Naive B cell (primary cell): ENCODE data around the gene COLQ. TPM values are rescaled to one million over a fixed set of nuclear protein-coding genes. Genes with fewer than 3 reads are reported as not detected.
A peak's percentile ranks its signal among the peaks of the same experiment; 100 is the strongest.

Source experiments
- ATAC-seq, 2 donors: fragments of 150-1000 bp; cut with Tn5 transposase; 2 replicates each; pipeline ENCODE4 v1.10.0; 2021; ENCODE audit warnings: low read depth in 2 of 2, mild to moderate bottlenecking in 2 of 2, moderate library complexity in 2 of 2
- DNase-seq: peaks from one replicate; pipeline ENCODE4 v3.0.0; 2022
- H3K27ac Mint-ChIP-seq, 6 donors: one replicate each; pipeline ENCODE4 v1.8.0; 2020 to 2022; ENCODE audit warnings: mild to moderate bottlenecking in 6 of 6, mixed read lengths in 6 of 6, moderate library complexity in 5 of 6, inconsistent platforms in 2 of 6
- H3K27me3 Mint-ChIP-seq, 3 donors: one replicate each; pipeline ENCODE4 v1.8.0; 2021 to 2022; ENCODE audit warnings: mixed read lengths in 3 of 3, mild to moderate bottlenecking in 1 of 3
- H3K36me3 Mint-ChIP-seq, 2 donors: one replicate each; pipeline ENCODE4 v1.8.0; 2020 to 2022; ENCODE audit warnings: mixed read lengths in 2 of 2, inconsistent platforms in 1 of 2, mild to moderate bottlenecking in 1 of 2
- H3K4me1 Mint-ChIP-seq, 3 donors: one replicate each; pipeline ENCODE4 v1.8.0; 2020 to 2022; ENCODE audit warnings: mixed read lengths in 3 of 3, inconsistent platforms in 1 of 3, mild to moderate bottlenecking in 1 of 3, moderate library complexity in 1 of 3
- H3K4me3 Mint-ChIP-seq, 8 donors: one replicate each; pipeline ENCODE4 v1.8.0; 2020 to 2022; ENCODE audit warnings: mild to moderate bottlenecking in 8 of 8, mixed read lengths in 8 of 8, moderate library complexity in 8 of 8, inconsistent platforms in 2 of 8
- H3K9me3 Mint-ChIP-seq, 7 donors: one replicate each; pipeline ENCODE4 v1.8.0; 2020 to 2022; ENCODE audit warnings: mixed read lengths in 7 of 7, mild to moderate bottlenecking in 5 of 7, inconsistent platforms in 2 of 7, moderate library complexity in 1 of 7
- polyA plus RNA-seq, 6 donors: library from polyadenylated mRNA; unstranded; fragments of 300-500 nt; fragmentation: Illumina TruSeq; gene quantifications; one replicate each; pipeline ENCODE4 v1.2.3, GENCODE V29; 2021; ENCODE audit warnings: low read depth in 6 of 6

The COLQ gene
- polyA plus RNA-seq, 6 donors from 2014 or later: 0.17 to 0.45 TPM; not detected in 4

DNA sequence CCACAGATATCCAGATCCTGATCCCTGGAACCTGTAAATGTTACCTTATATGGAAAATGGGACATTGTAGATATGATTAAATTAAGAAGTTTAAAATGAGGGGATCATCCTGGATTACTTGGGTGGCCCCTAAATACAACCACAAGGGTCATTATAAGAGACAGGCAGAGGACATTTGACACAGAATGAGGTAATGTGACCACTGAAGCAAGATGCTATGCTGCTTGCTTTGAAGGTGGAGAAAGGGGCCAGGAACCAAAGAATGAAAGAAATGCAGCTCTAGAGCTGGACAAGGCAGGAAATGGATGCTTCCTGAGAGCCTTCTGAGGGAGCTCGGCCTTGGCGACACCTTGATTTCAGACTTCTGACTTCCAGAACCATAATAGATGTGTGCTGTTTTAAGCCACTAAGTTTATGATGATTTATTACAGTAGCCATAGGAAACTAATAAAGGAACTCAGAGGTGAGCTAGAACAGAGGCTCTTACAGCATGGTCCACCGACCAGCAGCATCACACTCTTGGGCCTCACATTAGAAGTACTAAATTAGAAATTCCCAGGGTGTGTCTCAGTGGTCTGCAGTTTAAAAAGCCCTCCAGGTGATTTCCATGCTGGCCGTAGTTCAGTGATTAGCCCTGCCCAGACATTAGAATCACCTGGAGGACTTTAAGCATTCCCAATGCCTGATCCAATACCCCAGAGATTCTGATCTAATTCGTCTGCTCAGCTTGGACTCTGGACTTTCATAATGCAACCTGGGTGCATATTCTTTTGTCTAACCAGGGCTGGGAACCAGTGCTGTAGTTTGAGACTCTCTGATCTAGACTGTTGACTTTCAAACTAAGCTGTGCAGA, 7.5 kb downstream of the COLQ start:
- Mint-ChIP-seq H3K9me3 (no peaks in the 10 kb centered on the region), H3K4me3 (no peak overlapping the region), H3K27ac (peak overlapping the region in 2 of 6 donors; percentile 5 to 60)

DNA sequence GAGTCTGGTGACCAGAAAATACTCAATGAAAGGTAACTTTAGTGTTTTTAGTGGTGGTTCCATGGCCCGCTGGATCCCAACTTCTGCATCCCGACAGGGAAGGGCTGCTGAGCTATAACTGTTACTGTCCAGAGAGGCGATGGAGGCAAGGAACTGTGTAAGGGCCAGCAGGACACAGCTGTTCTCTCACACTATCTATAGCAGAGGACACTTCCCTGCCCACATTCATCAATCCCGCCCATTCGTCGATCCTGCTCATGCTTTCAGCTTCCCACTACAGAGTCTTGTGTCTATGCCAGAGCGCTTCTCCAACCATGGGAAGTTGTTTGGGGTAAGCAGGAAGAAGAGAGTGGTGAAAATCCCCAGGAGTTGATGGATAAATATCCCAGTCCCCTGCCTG, 8.4 kb downstream of the COLQ start:
- no peaks in the 10 kb centered on the region for H3K36me3 Mint-ChIP-seq

More for the DNA sequence above, 7.5 kb downstream of the COLQ start:
- H3K36me3 Mint-ChIP-seq: no peaks in the 10 kb centered on the region
- H3K27me3 Mint-ChIP-seq: peaks cover 0 to 3% (median 0%) of the 10 kb centered on the region in 3 donors
- H3K4me1 Mint-ChIP-seq: peaks cover 0 to 2% (median 0%) of the 10 kb centered on the region in 3 donors
- ATAC-seq (no peak), DNase-seq (no peak)

GRCh38 chr3:15512166-15512565, 9.3 kb downstream of the COLQ start:
- DNase-seq (no peak), ATAC-seq (no peak)
- Mint-ChIP-seq H3K27ac (peak overlapping the region in 1 of 6 donors; percentile 10), H3K36me3 (no peaks in the 10 kb centered on the region), H3K4me1 (peaks cover 0 to 2% (median 0%) of the 10 kb centered on the region in 3 donors), H3K9me3 (no peaks in the 10 kb centered on the region), H3K4me3 (peak overlapping the region in 1 of 8 donors; percentile 5), H3K27me3 (peaks cover 0 to 3% (median 0%) of the 10 kb centered on the region in 3 donors)

More for the DNA sequence above, 8.4 kb downstream of the COLQ start:
- Mint-ChIP-seq H3K4me3 (no peak overlapping the region), H3K27me3 (peaks cover 0 to 3% (median 0%) of the 10 kb centered on the region in 3 donors), H3K9me3 (no peaks in the 10 kb centered on the region), H3K4me1 (peaks cover 0 to 2% (median 0%) of the 10 kb centered on the region in 3 donors), H3K27ac (no peak overlapping the region)
- ATAC-seq: no peak
- no peak for DNase-seq

GRCh38 chr3:15511156-15511555, 10.3 kb downstream of the COLQ start:
- peaks cover 0 to 3% (median 0%) of the 10 kb centered on the region in 3 donors for H3K27me3 Mint-ChIP-seq
- no peak for ATAC-seq
- no peaks in the 10 kb centered on the region for H3K36me3 Mint-ChIP-seq
- H3K4me3 Mint-ChIP-seq: no peak overlapping the region
- no peak overlapping the region for H3K27ac Mint-ChIP-seq
- H3K4me1 Mint-ChIP-seq: peaks cover 0 to 2% (median 0%) of the 10 kb centered on the region in 3 donors
- no peaks in the 10 kb centered on the region for H3K9me3 Mint-ChIP-seq
- DNase-seq: no peak

DNA sequence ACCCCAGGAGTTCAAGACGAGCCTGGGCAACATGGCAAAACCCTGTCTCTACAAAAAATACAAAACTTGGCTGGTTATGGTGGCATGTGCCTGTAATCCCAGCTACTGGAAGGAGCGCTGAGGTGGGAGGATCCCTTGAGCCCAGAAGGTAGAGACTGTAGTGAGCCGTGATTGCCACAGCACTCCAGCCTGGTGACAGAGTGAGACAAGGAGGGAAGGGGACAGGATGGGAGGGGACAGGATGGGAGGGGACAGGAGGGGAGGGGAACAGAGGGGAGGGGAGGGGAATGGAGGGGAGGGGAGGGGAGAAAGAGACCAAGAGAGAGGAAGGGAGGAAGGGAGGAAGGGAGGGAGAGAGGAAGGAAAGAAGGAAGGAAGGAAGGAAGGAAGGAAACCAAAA, 11.0 kb downstream of the COLQ start:
- DNase-seq (no peak), ATAC-seq (no peak)
- Mint-ChIP-seq H3K36me3 (no peaks in the 10 kb centered on the region), H3K4me1 (peaks cover 0 to 2% (median 0%) of the 10 kb centered on the region in 3 donors), H3K4me3 (no peak overlapping the region), H3K9me3 (no peaks in the 10 kb centered on the region), H3K27me3 (peaks cover 0 to 3% (median 0%) of the 10 kb centered on the region in 3 donors), H3K27ac (no peak overlapping the region)

DNA sequence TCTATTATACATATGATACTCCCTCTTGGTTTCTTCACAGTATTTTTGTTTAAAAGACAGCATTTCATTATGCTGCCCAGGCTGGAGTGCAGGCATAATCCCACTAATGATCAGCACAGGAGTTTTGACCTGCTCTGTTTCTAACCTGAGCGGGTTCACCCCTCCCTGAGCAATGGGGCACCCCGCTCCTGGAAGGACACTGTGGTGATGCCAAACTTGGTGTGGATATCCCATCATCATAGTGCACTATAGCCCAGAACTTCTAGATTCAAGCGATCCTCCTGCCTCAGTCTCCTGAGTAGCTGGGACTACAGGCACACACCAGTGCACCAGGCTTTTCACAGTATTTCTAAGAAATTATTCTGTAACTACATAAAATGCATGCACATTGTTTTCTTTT, 14.9 kb downstream of the COLQ start:
- Mint-ChIP-seq H3K36me3 (no peaks in the 10 kb centered on the region), H3K4me1 (peaks cover 0 to 2% (median 0%) of the 10 kb centered on the region in 3 donors), H3K4me3 (no peak overlapping the region), H3K27me3 (peaks cover 0 to 3% (median 0%) of the 10 kb centered on the region in 3 donors), H3K27ac (no peak overlapping the region), H3K9me3 (no peaks in the 10 kb centered on the region)
- no peak for ATAC-seq
- no peak for DNase-seq

DNA sequence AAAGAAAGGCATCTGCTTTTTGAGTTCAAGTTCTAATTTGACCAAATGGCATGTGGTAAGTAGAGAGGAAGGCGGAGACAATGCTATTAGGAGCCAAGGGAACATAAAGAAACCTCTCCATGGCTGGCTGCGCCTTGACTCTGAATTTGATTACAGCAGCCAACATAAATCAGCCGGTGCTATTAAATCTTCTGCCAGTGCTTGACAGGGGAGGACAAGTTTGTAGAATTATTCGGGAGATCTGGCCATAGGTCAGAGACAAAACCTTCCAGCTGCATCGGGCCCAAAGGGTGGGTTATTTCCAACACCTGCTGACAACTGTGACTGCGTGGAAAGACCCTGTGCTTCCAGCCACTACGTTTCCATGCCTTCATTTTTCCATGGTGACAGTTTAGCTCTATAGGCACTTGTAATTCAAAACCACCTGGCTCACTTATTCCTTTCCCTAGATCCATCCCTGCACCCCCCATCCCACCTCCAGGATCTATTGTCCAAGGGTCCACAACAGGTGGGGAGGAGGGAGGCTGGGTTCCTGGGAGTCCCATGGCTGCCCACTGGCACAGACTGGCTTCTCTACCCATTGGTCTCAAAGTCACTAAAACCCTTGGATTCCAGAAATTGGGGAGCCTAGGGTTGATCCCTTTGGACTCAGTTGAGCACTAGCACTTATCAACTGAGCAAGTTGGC, 15.9 kb downstream of the COLQ start:
- no peak for DNase-seq
- no peaks in the 10 kb centered on the region for H3K9me3 Mint-ChIP-seq
- no peak overlapping the region for H3K4me3 Mint-ChIP-seq
- H3K36me3 Mint-ChIP-seq: no peaks in the 10 kb centered on the region
- ATAC-seq: no peak
- peaks cover 0 to 2% (median 0%) of the 10 kb centered on the region in 3 donors for H3K4me1 Mint-ChIP-seq
- no peaks in the 10 kb centered on the region for H3K27me3 Mint-ChIP-seq
- H3K27ac Mint-ChIP-seq: no peak overlapping the region

DNA sequence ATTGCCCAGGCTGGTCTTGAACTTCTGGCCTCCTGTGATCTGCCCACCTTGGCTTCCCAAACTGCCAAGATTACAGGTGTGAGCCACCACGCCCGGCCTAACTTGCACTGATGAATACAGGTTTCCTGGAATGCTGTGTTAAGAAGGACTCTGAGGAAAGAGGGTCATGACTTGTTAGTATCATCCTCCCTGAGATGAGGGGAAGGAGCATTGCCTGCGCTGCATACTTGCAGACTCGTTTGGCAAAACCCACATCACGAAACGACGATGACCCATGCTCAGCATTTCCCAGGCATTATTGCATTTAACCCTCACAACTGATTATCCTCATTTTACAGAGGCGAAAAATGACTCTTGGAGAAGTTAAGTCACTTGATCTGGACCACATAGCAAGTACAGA, 18.9 kb downstream of the COLQ start:
- H3K4me3 Mint-ChIP-seq: no peak overlapping the region
- no peaks in the 10 kb centered on the region for H3K36me3 Mint-ChIP-seq
- no peak for DNase-seq
- peak overlapping the region in 1 of 6 donors; percentile 49 for H3K27ac Mint-ChIP-seq
- ATAC-seq: no peak
- H3K9me3 Mint-ChIP-seq: no peaks in the 10 kb centered on the region
- no peaks in the 10 kb centered on the region for H3K27me3 Mint-ChIP-seq
- H3K4me1 Mint-ChIP-seq: no peaks in the 10 kb centered on the region

DNA sequence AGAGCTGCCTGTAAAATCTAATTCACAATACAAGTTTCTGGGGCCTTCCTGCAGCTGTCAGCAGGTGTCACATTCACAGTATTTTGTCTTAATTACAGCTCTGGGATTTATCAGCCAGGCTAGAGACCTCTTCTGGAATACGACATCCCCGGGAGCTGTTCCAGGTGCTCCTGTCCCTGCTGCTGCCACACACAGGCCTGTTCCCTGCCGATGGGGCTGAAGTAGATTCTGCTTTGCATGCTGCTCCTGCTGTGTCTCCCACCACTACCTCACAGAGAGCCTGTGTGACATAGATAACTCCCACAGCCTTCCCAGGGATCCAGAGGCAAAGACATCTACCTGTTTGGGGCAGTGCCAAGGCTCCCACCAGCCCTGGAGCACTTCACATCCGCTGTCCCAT, 20.4 kb downstream of the COLQ start:
- Mint-ChIP-seq H3K27ac (no peak overlapping the region), H3K4me3 (no peak overlapping the region), H3K36me3 (no peaks in the 10 kb centered on the region), H3K9me3 (no peaks in the 10 kb centered on the region), H3K4me1 (no peaks in the 10 kb centered on the region), H3K27me3 (no peaks in the 10 kb centered on the region)
- DNase-seq: no peak
- ATAC-seq: no peak

DNA sequence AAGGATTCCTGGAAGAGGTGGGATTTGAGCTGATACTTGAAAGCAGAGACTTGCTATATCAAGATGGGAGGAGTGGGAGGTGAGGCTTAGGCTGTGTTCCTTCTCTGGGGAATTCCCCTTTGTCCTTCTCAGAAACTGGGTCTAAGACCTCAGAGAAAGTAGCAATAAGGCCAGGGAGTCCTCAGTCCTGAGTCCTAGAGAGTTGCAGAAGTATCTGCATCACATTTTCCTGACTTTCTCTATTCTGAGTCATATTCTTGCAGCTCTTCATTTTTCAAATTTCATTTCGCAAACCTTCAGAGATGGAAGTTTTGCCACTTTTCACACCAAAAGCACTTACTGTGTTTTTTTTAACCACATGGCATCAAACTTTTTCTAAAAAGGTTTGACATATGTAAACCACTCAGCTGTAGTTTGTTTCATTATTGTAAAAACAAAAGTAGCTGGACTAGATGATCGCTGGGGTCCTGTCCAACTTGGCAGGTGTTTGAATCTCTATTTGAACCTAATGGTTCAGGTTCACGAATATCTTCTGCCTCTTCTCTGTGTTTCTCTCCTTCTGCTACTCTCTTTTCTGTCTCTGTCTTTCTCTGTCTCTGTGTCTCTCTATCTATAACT, 21.3 kb downstream of the COLQ start:
- DNase-seq (no peak), ATAC-seq (no peak)
- Mint-ChIP-seq H3K27ac (no peak overlapping the region), H3K4me1 (no peaks in the 10 kb centered on the region), H3K36me3 (no peaks in the 10 kb centered on the region), H3K4me3 (no peak overlapping the region), H3K27me3 (no peaks in the 10 kb centered on the region), H3K9me3 (no peaks in the 10 kb centered on the region)

DNA sequence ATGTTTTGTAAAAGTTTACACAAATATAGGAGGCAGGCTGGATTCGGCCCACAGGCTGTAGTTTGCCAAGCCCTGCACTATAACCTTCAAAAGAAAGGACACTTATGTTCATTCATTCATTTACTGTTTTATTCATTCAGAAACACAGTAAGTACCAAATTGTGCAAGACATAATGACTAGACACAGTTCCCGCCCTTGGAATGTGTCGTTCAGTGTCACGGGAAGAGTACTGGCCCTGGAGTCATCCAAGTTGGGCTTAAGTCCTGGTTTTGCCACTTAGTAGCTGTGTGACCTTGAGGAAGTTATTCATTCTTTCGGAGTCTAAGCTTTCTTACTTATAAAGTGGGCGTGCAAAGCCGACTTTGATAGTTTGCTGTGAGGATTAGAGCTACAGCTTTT, 22.0 kb downstream of the COLQ start:
- H3K27me3 Mint-ChIP-seq: no peaks in the 10 kb centered on the region
- no peaks in the 10 kb centered on the region for H3K4me1 Mint-ChIP-seq
- no peak for DNase-seq
- no peaks in the 10 kb centered on the region for H3K9me3 Mint-ChIP-seq
- H3K27ac Mint-ChIP-seq: no peak overlapping the region
- no peak overlapping the region for H3K4me3 Mint-ChIP-seq
- H3K36me3 Mint-ChIP-seq: no peaks in the 10 kb centered on the region
- ATAC-seq: no peak

DNA sequence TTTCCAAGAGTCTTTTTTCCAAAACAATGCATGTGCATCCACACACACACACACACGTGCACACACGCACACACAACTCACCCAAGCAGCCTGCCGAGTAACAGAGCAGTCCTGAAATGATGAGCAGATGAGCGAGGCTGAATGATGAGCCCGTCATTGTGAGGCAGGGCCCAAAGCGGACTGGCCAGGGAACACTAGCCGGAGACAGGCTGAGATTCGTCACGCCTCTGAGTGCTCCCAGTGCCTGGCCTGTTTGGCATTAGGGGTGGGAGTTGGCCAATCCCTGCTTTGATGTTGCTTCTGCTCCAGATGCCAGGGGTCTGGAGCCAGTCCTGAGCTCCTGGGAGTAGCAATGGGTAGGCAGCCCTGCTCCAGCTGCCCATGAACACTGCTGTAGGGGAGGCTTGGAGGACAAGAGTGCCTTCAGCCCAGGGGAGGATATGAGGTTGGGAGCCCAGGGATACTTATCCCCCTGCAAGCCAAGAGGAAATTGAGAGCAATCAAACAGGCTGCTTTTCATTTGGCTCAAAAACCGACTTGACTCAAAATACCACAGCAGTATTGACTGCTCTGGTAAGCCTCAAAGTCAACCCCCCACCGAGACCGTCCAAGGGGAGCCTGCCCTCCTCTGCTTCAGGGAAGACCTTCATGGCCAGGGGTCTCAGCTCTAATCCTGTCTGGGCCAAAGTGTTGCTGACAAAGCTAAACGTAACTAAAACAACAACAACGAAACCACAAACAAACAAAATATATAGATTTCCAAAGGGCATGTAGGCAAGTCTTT, 22.9 kb downstream of the COLQ start:
- H3K27me3 Mint-ChIP-seq: no peaks in the 10 kb centered on the region
- H3K9me3 Mint-ChIP-seq: no peaks in the 10 kb centered on the region
- H3K27ac Mint-ChIP-seq: peak overlapping the region in 1 of 6 donors; percentile 59
- no peaks in the 10 kb centered on the region for H3K36me3 Mint-ChIP-seq
- H3K4me3 Mint-ChIP-seq: no peak overlapping the region
- no peaks in the 10 kb centered on the region for H3K4me1 Mint-ChIP-seq
- ATAC-seq (no peak), DNase-seq (no peak)

DNA sequence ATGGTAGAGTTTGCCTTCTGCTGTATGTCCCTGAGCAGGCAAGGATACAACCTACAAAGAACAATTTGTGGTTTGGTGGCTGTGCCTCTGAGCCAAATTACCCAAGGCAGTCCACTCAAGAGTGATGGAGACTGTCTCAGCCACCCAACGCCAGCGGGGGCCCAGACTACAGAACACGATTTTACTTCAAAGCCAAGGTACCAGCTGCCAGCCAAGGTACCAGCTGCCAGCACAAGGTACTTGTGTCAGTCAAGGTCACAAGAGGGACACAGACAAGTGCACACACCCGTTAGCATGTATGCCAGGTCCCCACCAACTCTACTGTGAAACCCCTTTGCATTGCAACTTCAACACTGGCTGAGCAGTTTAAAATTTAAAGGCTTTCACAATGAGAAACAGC, 23.5 kb downstream of the COLQ start:
- Mint-ChIP-seq H3K27me3 (no peaks in the 10 kb centered on the region), H3K9me3 (no peaks in the 10 kb centered on the region), H3K36me3 (no peaks in the 10 kb centered on the region), H3K4me1 (no peaks in the 10 kb centered on the region), H3K4me3 (no peak overlapping the region), H3K27ac (no peak overlapping the region)
- DNase-seq: no peak
- no peak for ATAC-seq
